ENCODE measurements around the gene CAMK2N1. TPM values are rescaled to one million over a fixed set of nuclear protein-coding genes. Genes with fewer than 3 reads are reported as not detected.

Gene CAMK2N1
- total and polyA plus RNA-seq, 2 experiments from 2014 or later: 0.52 to 2.9 TPM

- Histone ChIP-seq H3F3A (replicated peaks; ENCODE audit: low read depth) (no peaks in the 10 kb centered on the region), H3K27ac (ENCODE audit: low read depth) (no peak overlapping the region), H3K4me2 (no peak overlapping the region), H3K4me1 (ENCODE audit: insufficient read depth) (peaks cover 27% of the 10 kb centered on the region), H3K4me3 (no peak overlapping the region), H3K9me2 (ENCODE audit: insufficient read depth) (no peaks in the 10 kb centered on the region), H3K79me2 (replicated peaks; ENCODE audit: insufficient read depth) (no peaks in the 10 kb centered on the region), H3K27me3 (ENCODE audit: insufficient read depth) (0 out of 2 replicates have a peak, but pooled peaks cover 5% of the 10 kb centered on the region), H2AFZ (no peak overlapping the region), H3K36me3 (ENCODE audit: insufficient read depth) (no peaks in the 10 kb centered on the region), H4K20me1 (replicated peaks; ENCODE audit: insufficient read depth) (no peaks in the 10 kb centered on the region)
- no peak for TF ChIP-seq EZH2phosphoT487 (IDR thresholded peaks at IDR 0.05; ENCODE audit: unreplicated experiment)
- TF ChIP-seq ZNF331 (CRISPR knock-in tag; IDR thresholded peaks at IDR 0.05; ENCODE audit: low read depth): no peak
- no peak for TF ChIP-seq ZNF114 (CRISPR knock-in tag; IDR thresholded peaks at IDR 0.05)
- Mint-ChIP-seq H3K27me3 (ENCODE audit: insufficient read depth, low read depth, poor library complexity) (peaks cover 17% of the 10 kb centered on the region), H3K4me3 (no peak overlapping the region; the same call in 2 of the 3 replicates), H3K4me1 (peaks cover 30% of the 10 kb centered on the region), H3K9me3 (no peaks in the 10 kb centered on the region), H3K27ac (no peak overlapping the region), H3K36me3 (ENCODE audit: low read depth) (no peaks in the 10 kb centered on the region)
- ATAC-seq (no peak), DNase-seq (ENCODE audit: low spot score) (no peak)
These were observed 13.9 kb downstream of the CAMK2N1 start for GRCh38 chr1:20472121-20472520.

GRCh38 chr1:20470194-20470593, 15.8 kb downstream of the CAMK2N1 start:
- H3K4me1 Mint-ChIP-seq: peaks cover 15% of the 10 kb centered on the region
- Histone ChIP-seq H3K4me1 (ENCODE audit: insufficient read depth) (peaks cover 13% of the 10 kb centered on the region), H3K27me3 (ENCODE audit: insufficient read depth) (no peaks in the 10 kb centered on the region), H3K4me2 (no peak overlapping the region), H3K4me3 (no peak overlapping the region), H3K27ac (ENCODE audit: low read depth) (no peak overlapping the region), H3K36me3 (ENCODE audit: insufficient read depth) (no peaks in the 10 kb centered on the region), H3K9me2 (ENCODE audit: insufficient read depth) (no peaks in the 10 kb centered on the region), H3K79me2 (replicated peaks; ENCODE audit: insufficient read depth) (no peaks in the 10 kb centered on the region), H3F3A (replicated peaks; ENCODE audit: low read depth) (no peaks in the 10 kb centered on the region), H2AFZ (no peak overlapping the region), H4K20me1 (replicated peaks; ENCODE audit: insufficient read depth) (no peaks in the 10 kb centered on the region)
- no peak overlapping the region for H3K27ac Mint-ChIP-seq
- DNase-seq (ENCODE audit: low spot score): no peak
- H3K27me3 Mint-ChIP-seq (ENCODE audit: insufficient read depth, low read depth, poor library complexity): peaks cover 23% of the 10 kb centered on the region
- ATAC-seq: no peak
- no peaks in the 10 kb centered on the region for H3K9me3 Mint-ChIP-seq
- no peak overlapping the region for H3K4me3 Mint-ChIP-seq
- no peaks in the 10 kb centered on the region for H3K36me3 Mint-ChIP-seq (ENCODE audit: low read depth)
- TF ChIP-seq NANOG (IDR thresholded peaks at IDR 0.05; ENCODE audit: borderline replicate concordance) (no peak), EZH2 (IDR thresholded peaks at IDR 0.05; ENCODE audit: low read depth, unreplicated experiment) (no peak), ZNF331 (CRISPR knock-in tag; IDR thresholded peaks at IDR 0.05; ENCODE audit: low read depth) (no peak), ZNF114 (CRISPR knock-in tag; IDR thresholded peaks at IDR 0.05) (no peak), REST (IDR thresholded peaks at IDR 0.05; ENCODE audit: unreplicated experiment) (no peak), ZNF462 (CRISPR knock-in tag; IDR thresholded peaks at IDR 0.05) (no peak), EZH2phosphoT487 (IDR thresholded peaks at IDR 0.05; ENCODE audit: unreplicated experiment) (no peak), JUNB (IDR thresholded peaks at IDR 0.05; ENCODE audit: unreplicated experiment) (no peak), ETS1 (IDR thresholded peaks at IDR 0.05) (no peak), CREB1 (CRISPR knock-in tag; IDR thresholded peaks at IDR 0.05; ENCODE audit: low read depth) (no peak)

All from GM23338 (cell line).